SK-N-SH (cell line): ENCODE data around the gene MILR1.

Source experiments
- CHD2 ChIP-seq: fragments of 150-350 bp; IDR thresholded peaks from 2 replicates; pipeline ENCODE4 v1.6.1; 2018; ENCODE audit warnings: low read length; ENCODE audit not compliant: partially characterized antibody
- CTCF ChIP-seq: fragments of 200-600 bp; sonication (generic); IDR thresholded peaks from 2 replicates; pipeline ENCODE4 v1.6.1; 2017; ENCODE audit warnings: antibody characterized with exemption, mild to moderate bottlenecking, moderate library complexity
- EP300 ChIP-seq, 2 experiments: IDR thresholded peaks; 2 replicates each; pipeline versions ENCODE4 v1.4.0 to v1.6.1; 2012; ENCODE audit warnings: borderline replicate concordance in 1 of 2, low read depth in 1 of 2, low read length in 1 of 2
- EZH2phosphoT487 ChIP-seq: fragments of 200-600 bp; sonication (generic); IDR thresholded peaks from 2 replicates; pipeline ENCODE4 v1.6.1; 2017; ENCODE audit warnings: low read depth, mixed run types, mild to moderate bottlenecking, antibody characterized with exemption, moderate library complexity, borderline replicate concordance
- FOXJ3 ChIP-seq: sonication (generic); formaldehyde crosslinking; IDR thresholded peaks from 2 replicates; pipeline ENCODE4 v1.5.1; 2020; ENCODE audit warnings: mild to moderate bottlenecking, missing genetic modification reagents
- MAX ChIP-seq: IDR thresholded peaks from 2 replicates; pipeline ENCODE4 v1.4.0; 2012; ENCODE audit warnings: low read depth
- NRF1 ChIP-seq: IDR thresholded peaks from 2 replicates; pipeline ENCODE4 v1.6.1; 2012; ENCODE audit warnings: low read depth, mild to moderate bottlenecking, low read length
- POLR2AphosphoS5 ChIP-seq: IDR thresholded peaks from 2 replicates; pipeline ENCODE4 v1.6.1; 2012; ENCODE audit warnings: low read depth, low read length
- TEAD4 ChIP-seq: IDR thresholded peaks from 2 replicates; pipeline ENCODE4 v1.4.0; 2012; ENCODE audit warnings: mild to moderate bottlenecking, borderline replicate concordance; ENCODE audit not compliant: insufficient read depth

- TF ChIP-seq CTCF (no peak), NRF1 (no peak), TEAD4 (no peak), MAX (no peak), EZH2phosphoT487 (no peak), FOXJ3 (CRISPR knock-in tag) (no peak), EP300 (IDR thresholded peaks at IDR 0.05; ENCODE audit: borderline replicate concordance in 1 of 2, low read depth in 1 of 2, low read length in 1 of 2) (no peak), POLR2AphosphoS5 (no peak), CHD2 (no peak)
Observed at GRCh38 chr17:64494121-64494520, 45.2 kb downstream of the MILR1 start.
